Right renal pelvis (tissue), 4 donors: ENCODE data around the gene PRKCA. TPM values are rescaled to one million over a fixed set of nuclear protein-coding genes. Genes with fewer than 3 reads are reported as not detected.

Experiments
- polyA plus RNA-seq, 4 donors: library from polyadenylated mRNA; unstranded; fragments of 120-200 nt; gene quantifications; one replicate each; pipeline ENCODE4 v1.2.1, GENCODE V29; 2013; ENCODE audit not compliant: insufficient read length in 4 of 4

Gene PRKCA
- polyA plus RNA-seq, 4 donors, result 20.9 to 25.9 (median 24.5) TPM

Other genes starting within 250 kb of the PRKCA start
- 10 to 100 TPM; 11.3 to 17.8 (median 16.9) TPM for gene CEP112, start 110.5 kb upstream of the PRKCA start, polyA plus RNA-seq
- 1 to 10 TPM in 1 of 4 donors, under 1 TPM in 3; 0.12 to 2.2 (median 0.23) TPM for gene APOH, start 73.2 kb upstream of the PRKCA start, polyA plus RNA-seq